Frontal cortex (tissue), 4 donors: ENCODE measurements around the gene SCARB1. TPM values are rescaled to one million over a fixed set of nuclear protein-coding genes. Genes with fewer than 3 reads are reported as not detected.
"Not testable (repeated sequence)": the region's sequence is repeated elsewhere in the genome, so short reads cannot be mapped to it uniquely, and the experiment has no call there.

Experiments used
- DNase-seq, 2 donors: peaks; one replicate each; pipeline ENCODE4 v3.0.0; 2012; ENCODE audit warnings: low spot score in 2 of 2
- FAIRE-seq: peaks from 2 replicates; lab custom pipeline; 2012; peaks lifted over from hg19 to GRCh38; lab: Jason Lieb, UNC
- total RNA-seq: library from RNA; depleted of rRNA; stranded (reverse); fragments of >200 nt; gene quantifications from one replicate; pipeline ENCODE4 v1.2.3, GENCODE V29; 2014
- donor health status: control.
- donor health status: control.
- donor health status: control.

The SCARB1 gene, protein sequence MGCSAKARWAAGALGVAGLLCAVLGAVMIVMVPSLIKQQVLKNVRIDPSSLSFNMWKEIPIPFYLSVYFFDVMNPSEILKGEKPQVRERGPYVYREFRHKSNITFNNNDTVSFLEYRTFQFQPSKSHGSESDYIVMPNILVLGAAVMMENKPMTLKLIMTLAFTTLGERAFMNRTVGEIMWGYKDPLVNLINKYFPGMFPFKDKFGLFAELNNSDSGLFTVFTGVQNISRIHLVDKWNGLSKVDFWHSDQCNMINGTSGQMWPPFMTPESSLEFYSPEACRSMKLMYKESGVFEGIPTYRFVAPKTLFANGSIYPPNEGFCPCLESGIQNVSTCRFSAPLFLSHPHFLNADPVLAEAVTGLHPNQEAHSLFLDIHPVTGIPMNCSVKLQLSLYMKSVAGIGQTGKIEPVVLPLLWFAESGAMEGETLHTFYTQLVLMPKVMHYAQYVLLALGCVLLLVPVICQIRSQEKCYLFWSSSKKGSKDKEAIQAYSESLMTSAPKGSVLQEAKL
- total RNA-seq: 8.6 TPM

DNA sequence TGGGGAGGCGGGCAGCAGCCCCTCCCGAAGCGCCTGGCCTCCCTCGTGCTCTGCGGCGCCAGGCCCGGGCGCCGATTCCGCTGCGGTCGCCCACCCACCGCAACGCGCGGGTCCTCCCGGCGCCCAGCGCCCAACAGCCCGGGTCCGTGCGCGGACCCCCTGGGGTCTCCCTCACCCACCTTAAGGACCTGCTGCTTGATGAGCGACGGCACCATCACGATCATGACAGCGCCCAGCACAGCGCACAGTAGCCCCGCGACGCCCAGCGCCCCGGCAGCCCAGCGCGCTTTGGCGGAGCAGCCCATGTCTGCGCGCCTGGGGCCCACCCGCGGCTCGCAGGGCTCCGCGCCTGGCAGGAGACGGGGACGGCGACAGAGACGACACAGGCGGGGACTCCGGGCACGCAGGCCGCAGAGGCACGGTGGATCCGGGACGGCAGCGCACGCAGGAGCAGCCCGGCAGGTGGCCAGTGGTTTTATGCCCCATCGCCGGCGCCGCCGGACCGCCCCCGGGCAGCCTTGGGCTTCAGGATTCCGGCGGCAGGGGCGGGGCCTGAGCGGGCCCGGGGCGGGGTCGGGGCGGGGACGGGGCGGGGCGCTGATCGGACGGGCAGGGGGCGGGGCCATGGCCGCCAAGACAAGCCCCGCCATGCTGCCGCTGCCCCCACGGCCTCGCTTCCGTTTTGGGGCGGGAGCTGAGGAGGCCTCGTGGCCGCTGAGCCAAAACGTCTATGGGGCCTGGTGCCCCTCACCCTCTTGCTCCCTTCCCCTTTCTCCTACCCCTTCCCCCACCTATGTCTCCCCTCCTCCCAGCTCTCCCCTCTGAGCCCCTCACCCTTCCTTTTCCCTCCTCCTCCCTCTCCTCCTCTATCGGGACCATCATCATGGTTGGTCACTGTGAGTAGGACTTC lies at the start of gene SCARB1:
Gene SCARB1, minus strand, starts transcription at position 449 of the 910 bp plus-strand sequence. Its CDS starts 144 bp downstream, at position 305.
- FAIRE-seq (no peak), DNase-seq (peak; percentile 93 to 99)

DNA sequence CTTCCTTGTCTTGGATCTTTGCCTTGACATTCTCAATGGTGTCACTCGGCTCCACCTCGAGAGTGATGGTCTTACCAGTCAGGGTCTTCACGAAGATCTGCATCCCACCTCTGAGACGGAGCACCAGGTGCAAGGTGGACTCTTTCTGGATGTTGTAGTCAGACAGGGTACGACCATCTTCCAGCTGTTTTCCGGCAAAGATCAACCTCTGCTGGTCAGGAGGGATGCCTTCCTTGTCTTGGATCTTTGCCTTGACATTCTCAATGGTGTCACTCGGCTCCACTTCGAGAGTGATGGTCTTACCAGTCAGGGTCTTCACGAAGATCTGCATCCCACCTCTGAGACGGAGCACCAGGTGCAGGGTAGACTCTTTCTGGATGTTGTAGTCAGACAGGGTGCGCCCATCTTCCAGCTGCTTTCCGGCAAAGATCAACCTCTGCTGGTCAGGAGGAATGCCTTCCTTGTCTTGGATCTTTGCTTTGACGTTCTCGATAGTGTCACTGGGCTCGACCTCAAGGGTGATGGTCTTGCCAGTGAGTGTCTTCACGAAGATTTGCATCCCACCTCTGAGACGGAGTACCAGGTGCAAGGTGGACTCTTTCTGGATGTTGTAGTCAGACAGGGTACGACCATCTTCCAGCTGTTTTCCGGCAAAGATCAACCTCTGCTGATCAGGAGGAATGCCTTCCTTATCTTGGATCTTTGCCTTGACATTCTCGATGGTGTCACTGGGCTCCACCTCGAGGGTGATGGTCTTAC lies 49.0 kb upstream of the SCARB1 start:
- not testable (repeated sequence) for FAIRE-seq, DNase-seq

DNA sequence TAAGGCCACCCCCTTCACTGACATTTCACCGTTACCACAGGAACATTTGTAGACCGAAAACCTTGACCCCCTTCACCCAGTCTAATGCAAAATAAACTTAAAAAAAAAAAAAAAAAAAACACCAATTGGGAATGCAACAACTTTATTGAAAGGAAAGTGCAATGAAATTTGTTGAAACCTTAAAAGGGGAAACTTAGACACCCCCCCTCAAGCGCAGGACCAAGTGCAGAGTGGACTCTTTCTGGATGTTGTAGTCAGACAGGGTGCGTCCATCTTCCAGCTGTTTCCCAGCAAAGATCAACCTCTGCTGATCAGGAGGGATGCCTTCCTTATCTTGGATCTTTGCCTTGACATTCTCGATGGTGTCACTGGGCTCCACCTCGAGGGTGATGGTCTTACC lies 47.9 kb upstream of the SCARB1 start:
- DNase-seq, FAIRE-seq: not testable (repeated sequence)

DNA sequence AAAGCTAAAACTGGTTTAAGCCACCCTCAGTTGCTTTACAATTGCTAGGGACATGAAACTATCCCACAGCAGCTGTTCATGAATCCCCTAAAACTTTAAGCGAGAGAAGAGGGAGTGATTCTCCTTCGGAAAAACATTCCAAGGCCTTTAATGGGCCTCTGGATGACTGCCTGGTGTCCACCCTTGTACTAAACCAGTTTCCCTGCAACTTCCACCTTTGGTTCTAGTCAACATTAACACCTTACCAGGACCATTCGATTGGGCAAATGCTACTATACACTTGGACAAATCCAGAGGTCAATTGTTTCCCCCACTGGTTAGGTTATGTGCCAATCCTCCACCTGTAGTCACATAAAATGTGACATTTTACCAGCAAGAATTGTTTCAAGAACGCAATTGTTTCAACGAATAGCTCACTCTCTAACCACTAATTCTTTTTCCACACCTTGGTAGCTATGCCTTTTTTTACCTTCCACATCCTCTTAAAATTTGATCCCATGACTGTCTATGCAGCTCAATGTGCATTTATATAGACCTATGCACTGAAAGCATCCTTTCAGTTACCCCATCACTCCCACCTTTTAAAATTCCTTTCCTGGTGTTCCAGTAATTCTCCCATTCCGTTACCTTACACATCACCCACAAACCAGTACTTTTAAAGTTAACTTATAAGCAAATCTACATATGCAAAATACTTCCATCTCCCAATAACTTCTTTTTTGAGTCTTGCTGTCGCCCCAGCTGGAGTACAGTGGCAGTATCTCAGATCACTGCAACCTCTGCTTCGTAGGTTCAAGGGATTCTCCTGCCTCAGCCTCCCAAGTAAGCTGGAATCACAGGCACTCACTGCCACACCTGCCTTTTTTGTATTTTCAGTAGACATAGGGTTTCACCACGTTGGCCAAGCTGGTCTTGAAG lies 47.2 kb upstream of the SCARB1 start:
- no peak for FAIRE-seq
- no peak for DNase-seq

DNA sequence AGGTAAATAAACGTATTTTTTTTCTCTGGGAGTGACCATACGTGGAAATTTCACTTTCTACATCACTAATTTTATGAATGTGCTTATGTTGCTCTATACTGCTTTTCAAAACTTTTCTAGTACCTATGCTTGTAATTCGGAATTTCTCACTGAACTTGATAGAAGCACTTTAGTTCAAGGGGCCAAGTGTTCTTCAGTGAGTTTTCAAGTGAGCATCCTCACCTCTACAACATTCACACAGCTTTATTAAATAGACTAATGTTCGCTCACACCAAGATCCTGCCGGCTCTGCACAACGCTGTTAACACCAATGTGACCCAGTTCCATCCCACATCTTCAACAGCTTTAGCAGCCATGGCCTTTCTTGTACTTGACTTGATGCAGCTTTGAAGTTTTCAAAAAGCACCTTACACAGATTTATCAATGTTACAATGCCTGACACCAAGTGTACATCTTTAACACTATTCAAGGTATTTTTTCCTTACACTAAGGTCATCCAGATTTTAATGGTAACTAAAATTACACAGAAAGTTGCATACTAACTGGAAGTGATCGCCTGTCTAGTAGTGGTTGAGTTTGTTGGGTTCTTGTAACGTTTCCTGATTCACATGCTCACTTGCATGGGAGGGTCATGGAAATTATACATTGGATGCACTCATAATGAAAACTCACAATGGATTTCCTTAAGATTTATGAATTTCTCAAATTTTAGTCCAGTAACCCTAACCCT lies 46.3 kb upstream of the SCARB1 start:
- FAIRE-seq (no peak), DNase-seq (no peak)

DNA sequence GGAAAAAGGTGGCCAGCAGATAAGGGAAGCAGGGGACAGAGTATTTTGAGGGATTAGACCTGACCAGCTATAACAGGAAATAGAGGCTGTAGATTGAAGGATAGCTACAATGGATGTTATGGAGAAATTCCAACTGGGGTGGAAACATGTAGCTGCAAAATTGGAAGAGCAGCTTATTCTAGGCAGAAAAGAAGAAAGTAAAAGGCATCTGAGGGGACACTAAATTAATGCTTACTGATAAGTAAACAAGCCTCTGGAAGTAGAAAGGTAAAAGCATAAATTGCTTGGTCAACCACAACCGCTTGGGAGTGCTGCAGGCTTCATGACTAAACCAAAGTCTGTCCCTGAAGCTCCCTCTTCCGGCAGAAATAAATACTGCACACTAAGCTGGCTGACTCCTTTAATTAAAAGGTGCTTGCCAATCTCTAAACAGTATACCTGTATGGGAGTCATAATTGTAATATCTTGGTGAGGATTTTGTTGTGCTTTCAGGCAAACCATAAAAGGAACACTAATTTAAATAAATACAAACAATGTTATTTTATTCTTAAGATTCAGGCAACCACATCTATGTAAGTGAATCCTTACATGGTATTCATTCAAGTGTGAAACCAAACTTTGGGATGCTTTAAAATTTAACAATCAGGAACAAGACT lies 43.1 kb upstream of the SCARB1 start:
- DNase-seq: peak; percentile 58 to 72
- FAIRE-seq: peak; percentile 19

DNA sequence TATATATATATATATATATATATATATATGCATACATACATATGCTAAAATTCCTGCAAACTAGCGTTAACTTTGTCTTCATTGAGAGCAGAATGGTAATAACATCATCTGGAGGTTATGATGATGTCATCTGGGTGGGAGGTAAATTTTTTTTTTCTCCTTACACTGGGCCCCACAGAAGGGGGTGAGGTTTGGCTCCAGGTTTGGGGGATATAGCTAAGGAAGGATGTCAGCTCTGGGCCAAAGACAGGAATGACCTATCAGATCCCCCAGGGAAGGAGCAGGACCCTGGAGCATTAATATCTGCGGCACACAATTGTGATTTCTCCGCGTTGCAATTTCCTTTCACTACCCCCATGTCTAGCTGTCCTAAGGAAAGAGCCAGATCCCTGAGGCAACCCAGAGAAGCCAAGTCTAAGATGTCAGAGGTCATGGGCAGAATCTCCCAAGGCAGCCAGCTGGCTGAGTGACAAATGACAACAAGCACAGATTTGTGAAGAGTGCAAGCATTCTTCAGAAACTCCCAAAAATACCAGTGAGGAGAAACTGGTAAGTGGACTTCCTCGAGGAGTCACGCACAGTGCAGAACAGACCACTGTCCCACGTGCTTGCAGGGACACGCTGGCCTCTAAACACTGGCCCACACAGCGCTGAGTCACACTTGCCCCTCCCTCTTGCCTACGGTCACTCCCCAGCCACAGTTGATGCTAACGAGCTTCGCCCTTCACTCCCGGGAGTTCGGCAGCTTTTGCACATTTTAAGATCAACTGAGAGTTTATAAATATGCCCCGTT lies 40.8 kb upstream of the SCARB1 start:
- FAIRE-seq (no peak), DNase-seq (peak; percentile 64 to 84)

DNA sequence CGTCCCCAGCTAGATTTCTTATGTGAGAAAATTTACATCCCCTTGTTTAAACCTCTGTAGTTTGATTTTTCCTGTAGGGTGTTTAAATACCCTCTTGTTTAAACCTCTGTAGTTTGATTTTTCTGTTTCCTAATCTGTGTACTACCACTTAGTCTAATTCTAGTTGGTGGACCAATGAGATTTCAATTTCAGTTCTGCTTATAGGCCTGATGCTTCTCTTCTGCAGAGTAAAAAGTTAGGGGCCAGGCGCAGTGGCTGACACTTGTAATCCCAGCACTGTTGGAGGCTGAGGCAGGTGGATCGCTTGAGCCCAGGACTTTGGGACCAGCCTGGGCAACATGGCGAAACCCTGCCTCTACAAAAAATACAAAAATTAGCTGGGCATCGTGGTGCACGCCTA lies 39.3 kb upstream of the SCARB1 start:
- DNase-seq (no peak), FAIRE-seq (no peak)

DNA sequence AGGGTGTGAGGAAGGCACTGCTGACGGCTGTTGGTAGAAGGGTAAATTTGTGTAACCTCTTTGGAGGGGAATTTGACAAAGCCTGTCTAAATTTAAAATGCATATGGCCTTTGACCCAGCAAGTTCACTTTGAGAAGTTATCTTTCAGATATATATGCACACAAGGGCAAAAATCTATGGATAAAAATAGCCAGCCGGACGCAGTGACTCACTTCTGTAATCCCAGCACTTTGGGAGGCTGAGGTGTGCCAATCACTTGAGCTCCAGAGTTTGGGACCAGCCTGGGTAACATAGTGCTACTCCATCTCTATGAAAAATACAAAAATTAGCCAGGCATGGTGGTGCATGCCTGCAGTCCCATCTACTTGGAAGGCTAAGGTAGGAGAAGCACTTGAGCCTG lies 37.3 kb upstream of the SCARB1 start:
- FAIRE-seq (no peak), DNase-seq (no peak)

DNA sequence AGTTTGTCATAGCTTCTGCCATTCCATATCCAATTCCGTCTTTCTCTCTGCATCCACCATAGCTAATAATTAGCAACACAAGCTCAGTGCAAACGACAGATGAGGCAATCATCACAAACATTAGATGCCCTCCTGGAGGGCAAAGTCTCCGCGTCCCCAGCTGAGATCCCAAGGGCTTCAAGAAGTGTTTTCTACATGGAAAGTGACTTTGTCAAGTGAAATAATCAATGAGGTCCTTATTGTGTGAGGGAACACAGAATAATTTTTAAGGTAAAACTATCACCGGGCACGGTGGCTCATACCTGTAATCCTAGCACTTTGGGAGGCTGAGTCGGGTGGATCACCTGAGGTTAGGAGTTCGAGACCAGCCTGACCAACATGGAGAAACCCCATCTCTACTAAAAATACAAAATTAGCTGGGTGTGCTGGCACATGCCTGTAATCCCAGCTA lies 36.7 kb upstream of the SCARB1 start:
- DNase-seq, FAIRE-seq: not testable (repeated sequence)

DNA sequence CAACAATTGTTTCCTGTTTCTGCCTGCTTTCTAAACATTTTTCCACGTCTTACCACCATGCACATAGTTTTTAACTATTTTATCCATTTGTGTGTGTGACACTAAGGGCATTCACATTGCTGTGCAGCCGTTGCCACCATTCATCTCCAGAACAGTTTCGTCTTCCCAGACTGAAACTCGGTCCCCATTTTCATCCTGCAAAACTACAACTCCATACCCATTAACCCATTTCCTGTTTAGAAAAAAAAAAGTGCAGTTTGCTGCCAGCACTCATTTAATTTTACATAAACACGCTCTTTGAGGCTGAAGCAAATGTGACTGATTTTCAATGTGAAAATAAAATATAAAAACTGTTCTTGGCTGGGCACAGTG lies 35.2 kb upstream of the SCARB1 start:
- FAIRE-seq (no peak), DNase-seq (no peak)

DNA sequence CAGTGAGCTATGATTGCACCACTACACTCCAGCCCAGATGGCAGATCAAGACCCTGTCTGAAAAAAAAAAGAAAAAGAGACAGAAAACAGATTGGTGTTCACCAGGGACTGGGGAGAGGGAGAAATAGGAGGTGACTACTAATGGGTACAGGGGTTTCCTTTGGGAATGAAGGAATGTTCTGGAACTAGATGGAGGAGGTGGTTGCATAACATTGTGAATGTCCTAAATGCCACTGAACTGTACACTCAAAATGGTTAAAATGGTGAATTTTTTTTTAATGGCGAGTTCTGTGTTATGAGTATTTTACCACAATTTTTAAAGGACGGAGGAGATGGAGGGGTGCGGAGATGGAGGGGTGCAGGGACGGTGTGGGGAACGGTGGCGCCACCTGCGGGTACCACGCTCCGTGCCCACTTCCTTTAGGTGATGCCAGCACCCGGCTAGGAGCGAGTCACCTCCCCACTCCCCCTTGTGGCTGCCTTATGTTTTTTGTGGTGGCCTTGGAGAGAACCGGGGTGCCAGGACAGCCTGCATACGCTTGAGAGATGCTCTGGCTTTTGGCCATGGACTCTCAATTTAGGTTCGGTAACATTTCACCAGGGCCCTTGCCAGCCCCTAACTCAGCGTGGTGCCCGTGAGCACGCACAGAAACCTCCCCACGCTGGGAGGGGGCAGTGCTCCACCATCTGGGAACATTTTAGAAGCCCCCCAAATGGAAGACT lies 34.7 kb upstream of the SCARB1 start:
- FAIRE-seq (no peak), DNase-seq (peak in 1 of 2 donors; percentile 64)

DNA sequence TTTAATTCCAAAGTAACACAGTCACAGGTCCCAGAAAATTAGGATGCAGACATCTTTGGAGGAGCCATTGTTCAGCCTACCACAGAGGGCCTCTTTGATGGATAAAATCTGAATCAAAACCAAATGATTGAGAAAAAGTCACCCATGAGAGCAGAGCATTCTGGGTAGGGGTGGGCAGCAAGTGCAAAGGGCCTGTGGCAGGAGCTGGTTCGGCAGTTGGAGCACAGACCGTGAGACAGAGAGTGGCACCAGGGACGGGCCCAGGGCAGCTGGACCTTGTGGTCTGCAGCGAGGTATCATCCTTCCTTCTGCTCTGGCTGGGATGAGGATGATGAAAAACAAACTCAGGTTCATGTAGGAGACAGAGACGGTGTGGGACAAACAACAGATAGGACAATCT lies 32.8 kb upstream of the SCARB1 start:
- no peak for DNase-seq
- FAIRE-seq: no peak

DNA sequence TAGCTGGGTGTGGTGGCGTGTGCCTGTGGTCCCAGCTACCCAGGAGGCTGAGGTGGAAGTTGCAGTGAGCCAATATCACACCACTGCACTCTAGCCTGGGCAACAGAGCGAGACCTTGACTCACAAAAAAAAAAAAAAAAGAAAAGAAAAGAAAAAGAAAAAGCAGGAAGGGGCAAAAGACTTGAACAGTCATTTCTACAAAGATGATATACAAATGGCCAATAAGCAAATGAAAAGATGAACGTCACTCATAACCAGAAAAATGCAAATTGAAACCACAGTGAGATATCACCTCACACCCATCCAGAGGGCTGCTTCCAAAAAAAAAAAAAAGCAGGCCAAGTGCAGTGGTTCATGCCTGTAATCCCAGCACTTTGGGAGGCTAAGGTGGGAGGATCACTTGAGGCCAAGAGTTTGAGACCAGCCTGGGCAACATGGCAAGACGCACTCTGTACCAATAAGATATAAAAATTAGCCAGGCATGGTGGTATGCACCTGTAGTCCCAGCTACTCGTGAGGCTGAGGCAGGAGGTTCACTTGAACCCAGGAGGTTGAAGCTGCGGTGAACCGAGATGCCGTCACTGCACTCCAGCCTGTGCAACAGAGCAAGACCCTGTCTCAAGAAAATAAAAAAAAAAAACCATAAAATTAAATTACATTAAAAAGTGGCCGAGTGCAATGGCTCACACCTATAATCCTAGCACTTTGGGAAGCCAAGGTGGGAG lies 30.3 kb upstream of the SCARB1 start:
- DNase-seq: no peak

DNA sequence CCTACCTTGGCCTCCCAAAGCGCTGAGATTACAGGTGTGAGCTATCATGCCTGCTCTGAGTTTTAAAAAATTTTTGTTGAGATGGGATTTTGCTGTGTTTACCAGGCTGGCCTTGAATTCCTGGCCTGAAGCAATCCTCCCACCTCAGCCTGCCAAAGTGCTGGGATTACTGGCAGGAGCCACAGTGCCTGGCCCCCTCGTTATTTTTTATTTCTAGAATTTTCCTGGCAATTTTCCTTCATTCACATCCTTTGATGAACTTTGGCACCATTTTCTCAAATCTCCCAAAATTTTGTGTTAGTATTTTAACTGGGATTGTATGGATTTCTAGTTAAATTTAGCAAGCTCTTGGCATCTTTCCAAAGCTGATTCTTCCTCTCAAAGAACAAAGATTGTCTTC lies 24.6 kb upstream of the SCARB1 start:
- FAIRE-seq (no peak), DNase-seq (no peak)

More for the DNA sequence above, 30.3 kb upstream of the SCARB1 start:
- no peak for FAIRE-seq
